ENCODE measurements around the gene TREM2.

TREM2 gene

DNA sequence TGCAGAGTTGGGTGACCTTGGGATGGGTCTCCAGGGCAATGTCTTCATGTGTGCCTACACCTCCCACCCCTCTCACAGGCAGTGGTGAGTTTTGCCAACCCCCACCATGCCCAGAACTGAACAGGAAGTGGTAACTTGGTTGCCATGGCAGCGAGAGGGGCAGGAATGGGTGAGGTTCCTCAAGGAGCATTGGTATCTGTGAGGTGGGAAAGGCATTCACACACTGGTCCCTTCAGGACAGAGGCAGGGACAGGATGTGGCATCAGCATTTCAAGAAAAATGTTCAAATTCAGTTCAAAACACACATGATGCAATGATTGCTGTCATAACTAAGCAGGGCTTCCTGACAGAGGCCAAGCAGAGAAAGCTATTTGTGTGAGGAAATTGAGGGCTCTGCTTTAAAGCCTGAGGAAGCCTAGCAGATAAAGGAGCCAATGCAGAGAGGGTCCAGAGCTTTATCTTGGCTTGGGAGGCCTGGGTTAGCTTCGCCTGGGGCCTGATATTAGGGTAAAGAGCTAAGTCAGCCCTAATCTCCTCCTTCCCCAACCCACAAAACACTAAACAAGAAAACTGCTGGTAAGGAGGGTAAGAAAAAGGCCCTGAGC is 37.5 kb upstream of the TREM2 start:
- peak; percentile 83 to 92 (median 88) for DNase-seq
- POLR2A ChIA-PET = interaction anchor here (1.7 kb wide), 1 partner anchor 9 kb away, joined by 4 read pairs; no protein-coding TSS in a partner anchor

DNA sequence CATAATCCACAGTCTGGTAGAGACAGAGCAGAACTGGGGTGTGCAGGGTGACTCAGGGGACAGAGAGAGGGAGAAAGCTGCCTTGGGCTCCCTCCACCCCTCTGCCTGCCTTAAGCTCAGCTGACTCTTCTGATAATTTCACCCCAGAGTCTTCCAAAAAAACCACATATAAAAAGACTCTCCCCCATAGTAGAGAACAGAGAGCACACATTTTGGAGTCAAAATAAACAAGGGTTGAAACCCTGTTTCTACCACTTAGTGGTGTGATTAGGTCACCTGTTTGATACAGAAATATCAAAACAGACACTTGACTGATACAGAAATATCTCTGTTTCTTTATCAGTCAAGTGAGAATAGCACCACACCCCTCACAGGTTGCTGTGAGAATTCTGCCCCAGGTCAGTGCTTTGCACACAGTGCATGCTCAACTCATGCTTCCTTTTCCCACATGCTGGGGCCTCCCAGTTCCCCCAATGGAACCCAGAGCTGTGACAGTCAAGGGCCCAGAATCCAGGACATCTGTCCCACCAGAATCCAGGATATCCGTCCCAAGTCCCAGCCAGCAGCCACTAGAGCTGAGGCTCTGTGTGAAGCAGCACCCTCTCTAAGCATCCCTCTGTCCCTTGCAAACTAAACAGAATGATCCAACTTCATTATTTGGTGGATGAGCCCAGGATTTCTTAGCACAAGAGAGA is 36.8 kb upstream of the TREM2 start:
- DNase-seq = peak in 2 of 3 donors; percentile 61 to 73
- CTCF ChIA-PET = interaction anchor here (0.9 to 3.1 kb wide), 4 partner anchors 8 to 75 kb away, joined by 3 to 19 read pairs (median 6); no protein-coding TSS in a partner anchor
- no peaks in the 10 kb centered on the region for H3K27me3 ChIP-seq (replicated peaks in 2 of 5; ENCODE audit: control insufficient read depth in 4 of 5, insufficient read depth in 5 of 5, low read length in 4 of 5)
- no peaks in the 10 kb centered on the region for H3K9me3 ChIP-seq (ENCODE audit: control extremely low read depth in 1 of 5, control insufficient read depth in 4 of 5, insufficient read depth in 2 of 5, low read depth in 1 of 5, low read length in 4 of 5)
- H3K4me1 ChIP-seq (ENCODE audit: control extremely low read depth in 1 of 4, control insufficient read depth in 4 of 4, insufficient read depth in 4 of 4, low read length in 3 of 4) = peaks cover 19 to 49% (median 43%) of the 10 kb centered on the region in 4 experiments
- H3K27ac ChIP-seq (ENCODE audit: insufficient read depth in 1 of 2, low read depth in 1 of 2, low read length in 2 of 2, poor library complexity in 1 of 2, severe bottlenecking in 2 of 2) = peak overlapping the region; percentile 84 to 90
- H3K36me3 ChIP-seq (ENCODE audit: control insufficient read depth in 4 of 4, insufficient read depth in 4 of 4, low read length in 3 of 4) = peaks cover 0 to 13% (median 5%) of the 10 kb centered on the region in 4 experiments
- WGBS (ENCODE audit: insufficient coverage) = 27% methylated on average over 1 of the region's 1 CpG
- peak overlapping the region in 4 of 7 experiments; percentile 41 to 69 (median 57) for H3K4me3 ChIP-seq (ENCODE audit: control insufficient read depth in 1 of 7, extremely low read depth in 1 of 7, insufficient read depth in 4 of 7, low read depth in 2 of 7, low read length in 6 of 7)
- POLR2A ChIA-PET = interaction anchor here (1.7 kb wide), 1 partner anchor 8 kb away, joined by 4 read pairs; no protein-coding TSS in a partner anchor

More for the DNA sequence above, 37.5 kb upstream of the TREM2 start:
- CTCF ChIA-PET = interaction anchor here (0.7 to 3.1 kb wide), 7 partner anchors 9 to 131 kb away, joined by 3 to 19 read pairs (median 4); no protein-coding TSS in a partner anchor
- Histone ChIP-seq H3K27ac (ENCODE audit: insufficient read depth in 1 of 2, low read depth in 1 of 2, low read length in 2 of 2, poor library complexity in 1 of 2, severe bottlenecking in 2 of 2) (peak overlapping the region; percentile 84 to 90), H3K4me3 (ENCODE audit: control insufficient read depth in 1 of 7, extremely low read depth in 1 of 7, insufficient read depth in 4 of 7, low read depth in 2 of 7, low read length in 6 of 7) (peak overlapping the region in 6 of 7 experiments; percentile 25 to 69 (median 46)), H3K9me3 (ENCODE audit: control extremely low read depth in 1 of 5, control insufficient read depth in 4 of 5, insufficient read depth in 2 of 5, low read depth in 1 of 5, low read length in 4 of 5) (no peaks in the 10 kb centered on the region), H3K4me1 (ENCODE audit: control extremely low read depth in 1 of 4, control insufficient read depth in 4 of 4, insufficient read depth in 4 of 4, low read length in 3 of 4) (peaks cover 19 to 49% (median 43%) of the 10 kb centered on the region in 4 experiments), H3K36me3 (ENCODE audit: control insufficient read depth in 4 of 4, insufficient read depth in 4 of 4, low read length in 3 of 4) (peaks cover 0 to 9% (median 4%) of the 10 kb centered on the region in 4 experiments), H3K27me3 (replicated peaks in 2 of 5; ENCODE audit: control insufficient read depth in 4 of 5, insufficient read depth in 5 of 5, low read length in 4 of 5) (no peaks in the 10 kb centered on the region)
- no CpG with 5 or more reads among the region's 2 CpGs for WGBS (ENCODE audit: insufficient coverage)

DNA sequence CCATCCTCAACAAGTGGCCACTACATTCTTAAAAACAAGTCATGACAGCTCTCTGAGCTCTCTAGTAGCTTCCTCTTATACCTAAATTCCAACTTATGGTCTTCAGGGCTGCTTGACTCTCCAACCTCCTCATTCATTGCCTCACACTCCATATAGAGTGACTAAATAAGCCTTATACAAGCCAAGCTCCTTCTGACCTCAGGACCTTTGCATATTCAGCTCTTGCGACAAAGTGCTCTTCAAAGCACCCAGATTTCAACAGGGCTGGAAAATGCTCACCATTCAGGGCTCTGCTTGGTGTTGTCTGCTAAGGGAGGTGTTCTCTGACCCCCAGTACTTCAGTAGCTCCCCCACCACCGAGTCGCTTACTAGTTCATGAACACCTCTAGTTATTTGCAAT is 34.3 kb upstream of the TREM2 start:
- no peak for DNase-seq
- Histone ChIP-seq H3K27me3 (replicated peaks in 2 of 5; ENCODE audit: control insufficient read depth in 4 of 5, insufficient read depth in 5 of 5, low read length in 4 of 5) (no peaks in the 10 kb centered on the region), H3K27ac (ENCODE audit: insufficient read depth in 1 of 2, low read depth in 1 of 2, low read length in 2 of 2, poor library complexity in 1 of 2, severe bottlenecking in 2 of 2) (no peak overlapping the region), H3K36me3 (ENCODE audit: control insufficient read depth in 4 of 4, insufficient read depth in 4 of 4, low read length in 3 of 4) (peaks cover 0 to 25% (median 11%) of the 10 kb centered on the region in 4 experiments), H3K4me1 (ENCODE audit: control extremely low read depth in 1 of 4, control insufficient read depth in 4 of 4, insufficient read depth in 4 of 4, low read length in 3 of 4) (peaks cover 12 to 39% (median 34%) of the 10 kb centered on the region in 4 experiments), H3K4me3 (ENCODE audit: control insufficient read depth in 1 of 7, extremely low read depth in 1 of 7, insufficient read depth in 4 of 7, low read depth in 2 of 7, low read length in 6 of 7) (no peak overlapping the region), H3K9me3 (ENCODE audit: control extremely low read depth in 1 of 5, control insufficient read depth in 4 of 5, insufficient read depth in 2 of 5, low read depth in 1 of 5, low read length in 4 of 5) (no peaks in the 10 kb centered on the region)
- CTCF ChIA-PET = interaction anchor here (0.8 to 2.1 kb wide), 4 partner anchors 9 to 121 kb away, joined by 3 to 8 read pairs (median 4); no protein-coding TSS in a partner anchor
- POLR2A ChIA-PET = no interaction called here
- WGBS (ENCODE audit: insufficient coverage) = 100% methylated on average over 3 of the region's 3 CpGs

DNA sequence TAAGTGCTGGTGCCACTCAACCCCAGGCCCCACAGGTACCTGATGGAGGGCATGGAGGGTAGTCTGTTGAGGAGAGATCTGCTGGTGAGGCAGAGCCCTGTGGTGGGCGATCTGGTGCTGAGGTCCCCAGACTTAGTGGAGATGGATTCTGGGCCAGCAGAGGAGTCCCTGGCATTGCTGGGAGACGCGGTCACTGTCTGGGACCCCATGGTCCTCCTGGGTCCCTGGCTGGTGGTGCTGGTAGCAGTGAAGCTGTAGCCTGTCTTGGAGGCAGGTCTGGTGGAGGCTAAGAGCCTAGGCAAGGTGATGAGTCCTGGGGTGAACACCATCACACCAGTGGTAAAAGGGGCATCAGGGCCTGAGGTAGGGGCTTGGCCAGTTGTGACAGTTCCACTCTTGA is 31.5 kb upstream of the TREM2 start:
- no peak overlapping the region for H3K4me3 ChIP-seq (ENCODE audit: control insufficient read depth in 1 of 7, extremely low read depth in 1 of 7, insufficient read depth in 4 of 7, low read depth in 2 of 7, low read length in 6 of 7)
- peaks cover 0 to 28% (median 11%) of the 10 kb centered on the region in 4 experiments for H3K36me3 ChIP-seq (ENCODE audit: control insufficient read depth in 4 of 4, insufficient read depth in 4 of 4, low read length in 3 of 4)
- DNase-seq = no peak
- no peak overlapping the region for H3K27ac ChIP-seq (ENCODE audit: insufficient read depth in 1 of 2, low read depth in 1 of 2, low read length in 2 of 2, poor library complexity in 1 of 2, severe bottlenecking in 2 of 2)
- H3K4me1 ChIP-seq (ENCODE audit: control extremely low read depth in 1 of 4, control insufficient read depth in 4 of 4, insufficient read depth in 4 of 4, low read length in 3 of 4) = peaks cover 0 to 10% (median 5%) of the 10 kb centered on the region in 4 experiments
- H3K27me3 ChIP-seq (replicated peaks in 2 of 5; ENCODE audit: control insufficient read depth in 4 of 5, insufficient read depth in 5 of 5, low read length in 4 of 5) = no peaks in the 10 kb centered on the region
- ChIA-PET POLR2A (no interaction called here), CTCF (interaction anchor here (1.3 to 1.9 kb wide), 3 partner anchors 9 to 102 kb away, joined by 3 to 7 read pairs (median 5); no protein-coding TSS in a partner anchor)
- WGBS (ENCODE audit: insufficient coverage) = 100% methylated on average over 3 of the region's 3 CpGs
- H3K9me3 ChIP-seq (ENCODE audit: control extremely low read depth in 1 of 5, control insufficient read depth in 4 of 5, insufficient read depth in 2 of 5, low read depth in 1 of 5, low read length in 4 of 5) = peaks cover 0 to 11% (median 8%) of the 10 kb centered on the region in 5 experiments

DNA sequence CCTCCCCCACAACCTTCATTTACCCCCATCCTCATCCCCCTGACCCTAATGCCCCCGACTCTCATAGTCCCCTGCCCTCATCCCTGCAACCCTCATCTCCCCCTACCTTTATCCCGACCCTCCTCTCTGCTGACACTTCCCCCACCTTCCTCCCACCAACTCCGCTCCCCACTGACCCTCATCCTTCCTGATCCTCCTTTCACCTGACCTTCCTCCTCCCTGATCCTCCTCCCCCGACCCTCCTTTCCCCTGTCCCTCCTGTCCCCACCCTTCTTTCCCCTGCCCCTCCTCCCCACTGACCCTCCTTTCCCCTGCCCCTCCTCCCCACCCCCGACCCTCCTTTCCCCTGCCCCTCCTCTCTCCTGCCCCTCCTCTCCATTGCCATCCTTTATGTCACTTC is 31.0 kb upstream of the TREM2 start:
- ChIA-PET CTCF (interaction anchor here (1.3 to 1.9 kb wide), 2 partner anchors 9 to 11 kb away, joined by 3 to 7 read pairs; no protein-coding TSS in a partner anchor), POLR2A (no interaction called here)
- H3K9me3 ChIP-seq (ENCODE audit: control extremely low read depth in 1 of 5, control insufficient read depth in 4 of 5, insufficient read depth in 2 of 5, low read depth in 1 of 5, low read length in 4 of 5) = peaks cover 0 to 14% (median 9%) of the 10 kb centered on the region in 5 experiments
- H3K4me3 ChIP-seq (ENCODE audit: control insufficient read depth in 1 of 7, extremely low read depth in 1 of 7, insufficient read depth in 4 of 7, low read depth in 2 of 7, low read length in 6 of 7) = no peak overlapping the region
- no peak overlapping the region for H3K27ac ChIP-seq (ENCODE audit: insufficient read depth in 1 of 2, low read depth in 1 of 2, low read length in 2 of 2, poor library complexity in 1 of 2, severe bottlenecking in 2 of 2)
- peaks cover 0 to 28% (median 11%) of the 10 kb centered on the region in 4 experiments for H3K36me3 ChIP-seq (ENCODE audit: control insufficient read depth in 4 of 4, insufficient read depth in 4 of 4, low read length in 3 of 4)
- peaks cover 0 to 5% (median 2%) of the 10 kb centered on the region in 4 experiments for H3K4me1 ChIP-seq (ENCODE audit: control extremely low read depth in 1 of 4, control insufficient read depth in 4 of 4, insufficient read depth in 4 of 4, low read length in 3 of 4)
- no peaks in the 10 kb centered on the region for H3K27me3 ChIP-seq (replicated peaks in 2 of 5; ENCODE audit: control insufficient read depth in 4 of 5, insufficient read depth in 5 of 5, low read length in 4 of 5)
- WGBS (ENCODE audit: insufficient coverage) = 95% methylated on average over 4 of the region's 5 CpGs
- DNase-seq = no peak

DNA sequence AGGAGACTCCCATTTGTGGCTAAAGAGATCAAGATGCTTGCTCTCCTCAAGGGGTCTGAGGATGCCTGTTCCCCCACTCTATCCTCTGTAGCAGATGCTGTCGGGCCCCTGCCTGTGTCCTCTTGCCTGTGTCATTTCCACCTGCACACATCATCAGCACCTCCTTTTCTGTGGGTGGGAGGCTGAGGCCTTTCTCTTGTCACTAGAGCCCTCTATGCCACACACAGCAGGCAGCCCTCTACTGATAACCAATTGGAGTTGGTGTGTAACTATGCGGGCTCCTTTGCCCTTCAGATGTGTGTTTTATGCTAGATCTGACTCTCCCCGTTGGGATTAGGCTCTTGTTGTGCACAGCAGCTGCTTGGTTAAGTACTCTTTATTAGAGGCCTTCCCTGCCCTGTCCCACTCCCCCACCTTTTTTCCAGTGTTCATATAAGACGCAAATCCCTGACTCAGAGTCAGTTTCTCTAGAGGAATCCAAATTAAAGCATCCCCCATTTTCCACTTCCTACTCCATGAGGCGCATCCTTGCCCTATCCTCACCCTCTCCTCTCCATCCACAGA is 30.3 kb upstream of the TREM2 start:
- no peak for DNase-seq
- CTCF ChIA-PET = interaction anchor here (1.2 to 2.0 kb wide), 2 partner anchors 114 to 127 kb away, joined by 3 to 8 read pairs; no protein-coding TSS in a partner anchor
- 98% methylated on average over 4 of the region's 5 CpGs for WGBS (ENCODE audit: insufficient coverage)

More for the DNA sequence above, 30.3 kb upstream of the TREM2 start:
- Histone ChIP-seq H3K9me3 (ENCODE audit: control extremely low read depth in 1 of 5, control insufficient read depth in 4 of 5, insufficient read depth in 2 of 5, low read depth in 1 of 5, low read length in 4 of 5) (peaks cover 0 to 14% (median 9%) of the 10 kb centered on the region in 5 experiments), H3K4me3 (ENCODE audit: control insufficient read depth in 1 of 7, extremely low read depth in 1 of 7, insufficient read depth in 4 of 7, low read depth in 2 of 7, low read length in 6 of 7) (no peak overlapping the region), H3K27ac (ENCODE audit: insufficient read depth in 1 of 2, low read depth in 1 of 2, low read length in 2 of 2, poor library complexity in 1 of 2, severe bottlenecking in 2 of 2) (no peak overlapping the region), H3K27me3 (replicated peaks in 2 of 5; ENCODE audit: control insufficient read depth in 4 of 5, insufficient read depth in 5 of 5, low read length in 4 of 5) (no peaks in the 10 kb centered on the region), H3K4me1 (ENCODE audit: control extremely low read depth in 1 of 4, control insufficient read depth in 4 of 4, insufficient read depth in 4 of 4, low read length in 3 of 4) (peaks cover 0 to under 1% (median 0%) of the 10 kb centered on the region in 4 experiments), H3K36me3 (ENCODE audit: control insufficient read depth in 4 of 4, insufficient read depth in 4 of 4, low read length in 3 of 4) (peaks cover 0 to 28% (median 11%) of the 10 kb centered on the region in 4 experiments)
- POLR2A ChIA-PET = no interaction called here
